ENCODE measurements around the gene GALNT17.

GALNT17 gene

GRCh38 chr7:71364551-71364950 lies 232.6 kb downstream of the GALNT17 start:
- no peak overlapping the region for H3K9ac ChIP-seq (ENCODE audit: low read length)
- H2AFZ ChIP-seq (ENCODE audit: low read depth, low read length): no peak overlapping the region
- H3K4me3 ChIP-seq (ENCODE audit: low read length): no peak overlapping the region
- H3K9me3 ChIP-seq (ENCODE audit: insufficient read depth, low read length): no peaks in the 10 kb centered on the region
- H3K79me2 ChIP-seq (ENCODE audit: low read length): no peaks in the 10 kb centered on the region
- no peaks in the 10 kb centered on the region for H3K4me1 ChIP-seq (ENCODE audit: low read length)
- TF ChIP-seq CTCF (IDR thresholded peaks at IDR 0.05; ENCODE audit: low read depth, low read length): no peak
- no peak for TF ChIP-seq EZH2phosphoT487 (IDR thresholded peaks at IDR 0.05; ENCODE audit: low read depth)
- H4K20me1 ChIP-seq (ENCODE audit: insufficient read depth, low read length): no peaks in the 10 kb centered on the region
- no peaks in the 10 kb centered on the region for H3K27me3 ChIP-seq (ENCODE audit: low read depth, low read length)
- H3K27ac ChIP-seq (ENCODE audit: low read length): no peak overlapping the region
- no peak overlapping the region for H3K4me2 ChIP-seq (ENCODE audit: low read length)
- H3K36me3 ChIP-seq (replicated peaks; ENCODE audit: low read depth, low read length): no peaks in the 10 kb centered on the region

GRCh38 chr7:71372991-71373390 lies 241.0 kb downstream of the GALNT17 start:
- TF ChIP-seq EZH2phosphoT487 (IDR thresholded peaks at IDR 0.05; ENCODE audit: low read depth) (no peak), CTCF (IDR thresholded peaks at IDR 0.05; ENCODE audit: low read depth, low read length) (no peak)
- Histone ChIP-seq H2AFZ (ENCODE audit: low read depth, low read length) (no peak overlapping the region), H3K36me3 (replicated peaks; ENCODE audit: low read depth, low read length) (no peaks in the 10 kb centered on the region), H4K20me1 (ENCODE audit: insufficient read depth, low read length) (no peaks in the 10 kb centered on the region), H3K4me2 (ENCODE audit: low read length) (no peak overlapping the region), H3K4me1 (ENCODE audit: low read length) (no peaks in the 10 kb centered on the region), H3K4me3 (ENCODE audit: low read length) (no peak overlapping the region), H3K27me3 (ENCODE audit: low read depth, low read length) (no peaks in the 10 kb centered on the region), H3K9ac (ENCODE audit: low read length) (no peak overlapping the region), H3K79me2 (ENCODE audit: low read length) (no peaks in the 10 kb centered on the region), H3K9me3 (ENCODE audit: insufficient read depth, low read length) (no peaks in the 10 kb centered on the region), H3K27ac (ENCODE audit: low read length) (no peak overlapping the region)

GRCh38 chr7:71377062-71377461 lies 245.1 kb downstream of the GALNT17 start:
- H3K4me3 ChIP-seq (ENCODE audit: low read length): no peak overlapping the region
- no peaks in the 10 kb centered on the region for H3K4me1 ChIP-seq (ENCODE audit: low read length)
- H3K27me3 ChIP-seq (ENCODE audit: low read depth, low read length): no peaks in the 10 kb centered on the region
- H2AFZ ChIP-seq (ENCODE audit: low read depth, low read length): no peak overlapping the region
- H3K79me2 ChIP-seq (ENCODE audit: low read length): no peaks in the 10 kb centered on the region
- no peaks in the 10 kb centered on the region for H3K36me3 ChIP-seq (replicated peaks; ENCODE audit: low read depth, low read length)
- H3K9me3 ChIP-seq (ENCODE audit: insufficient read depth, low read length): no peaks in the 10 kb centered on the region
- H3K4me2 ChIP-seq (ENCODE audit: low read length): no peak overlapping the region
- no peak overlapping the region for H3K9ac ChIP-seq (ENCODE audit: low read length)
- H4K20me1 ChIP-seq (ENCODE audit: insufficient read depth, low read length): no peaks in the 10 kb centered on the region
- TF ChIP-seq CTCF (IDR thresholded peaks at IDR 0.05; ENCODE audit: low read depth, low read length) (no peak), EZH2phosphoT487 (IDR thresholded peaks at IDR 0.05; ENCODE audit: low read depth) (no peak)
- no peak overlapping the region for H3K27ac ChIP-seq (ENCODE audit: low read length)

GRCh38 chr7:71377469-71377868 lies 245.5 kb downstream of the GALNT17 start:
- H3K79me2 ChIP-seq (ENCODE audit: low read length): no peaks in the 10 kb centered on the region
- no peaks in the 10 kb centered on the region for H3K4me1 ChIP-seq (ENCODE audit: low read length)
- H3K4me2 ChIP-seq (ENCODE audit: low read length): no peak overlapping the region
- no peak overlapping the region for H3K27ac ChIP-seq (ENCODE audit: low read length)
- H3K9ac ChIP-seq (ENCODE audit: low read length): no peak overlapping the region
- H3K27me3 ChIP-seq (ENCODE audit: low read depth, low read length): no peaks in the 10 kb centered on the region
- no peak overlapping the region for H2AFZ ChIP-seq (ENCODE audit: low read depth, low read length)
- H3K4me3 ChIP-seq (ENCODE audit: low read length): no peak overlapping the region
- no peak for TF ChIP-seq EZH2phosphoT487 (IDR thresholded peaks at IDR 0.05; ENCODE audit: low read depth)
- TF ChIP-seq CTCF (IDR thresholded peaks at IDR 0.05; ENCODE audit: low read depth, low read length): no peak
- H3K9me3 ChIP-seq (ENCODE audit: insufficient read depth, low read length): no peaks in the 10 kb centered on the region
- H4K20me1 ChIP-seq (ENCODE audit: insufficient read depth, low read length): no peaks in the 10 kb centered on the region
- H3K36me3 ChIP-seq (replicated peaks; ENCODE audit: low read depth, low read length): no peaks in the 10 kb centered on the region
